HEK293 (cell line): ENCODE results near the gene ACAA2.

Experiments used
- BCL11A ChIP-seq: fragments of 450-650 bp; formaldehyde crosslinking; IDR thresholded peaks from 2 replicates; pipeline ENCODE4 v1.5.1; 2016; ENCODE audit warnings: low read depth, missing biosample characterization, missing genetic modification characterization
- GLI2 ChIP-seq: fragments of 450-650 bp; formaldehyde crosslinking; IDR thresholded peaks from 2 replicates; pipeline ENCODE4; 2017; ENCODE audit warnings: missing biosample characterization, missing genetic modification characterization, low read depth, borderline replicate concordance
- GLI4 ChIP-seq: fragments of 450-650 bp; formaldehyde crosslinking; IDR thresholded peaks from 2 replicates; pipeline ENCODE4 v1.5.1; 2016; ENCODE audit warnings: missing biosample characterization, missing genetic modification characterization
- GLIS1 ChIP-seq: fragments of 450-650 bp; formaldehyde crosslinking; IDR thresholded peaks from 2 replicates; pipeline ENCODE4 v1.5.1; 2016; ENCODE audit warnings: missing biosample characterization, missing genetic modification characterization
- HOXD13 ChIP-seq: sonication (generic); formaldehyde crosslinking; IDR thresholded peaks from 2 replicates; pipeline ENCODE4 v1.8.0; 2022; ENCODE audit warnings: missing genetic modification reagents, borderline replicate concordance
- SCRT2 ChIP-seq: fragments of 450-650 bp; formaldehyde crosslinking; IDR thresholded peaks from 2 replicates; pipeline ENCODE4 v1.5.1; 2016; ENCODE audit warnings: missing biosample characterization, missing genetic modification characterization
- SP7 ChIP-seq: fragments of 450-650 bp; formaldehyde crosslinking; IDR thresholded peaks from 2 replicates; pipeline ENCODE4 v1.5.1; 2016; ENCODE audit warnings: missing biosample characterization, missing genetic modification characterization
- TCF7L2 ChIP-seq: IDR thresholded peaks from 2 replicates; pipeline ENCODE4 v1.6.1; 2011; ENCODE audit warnings: low read depth, mild to moderate bottlenecking, inconsistent platforms, low read length, moderate library complexity, borderline replicate concordance
- ZFP3 ChIP-seq: fragments of 450-650 bp; formaldehyde crosslinking; IDR thresholded peaks from 2 replicates; pipeline ENCODE4 v1.5.1; 2016; ENCODE audit warnings: low read depth, missing biosample characterization, missing genetic modification characterization
- ZNF146 ChIP-seq: fragments of 450-650 bp; formaldehyde crosslinking; IDR thresholded peaks from 2 replicates; pipeline ENCODE4 v1.5.1; 2016; ENCODE audit warnings: missing biosample characterization, missing genetic modification characterization
- ZNF214 ChIP-seq: fragments of 450-650 bp; formaldehyde crosslinking; IDR thresholded peaks from 2 replicates; pipeline ENCODE4 v1.5.1; 2017; ENCODE audit warnings: missing biosample characterization, mild to moderate bottlenecking, missing genetic modification characterization, borderline replicate concordance
- ZNF324 ChIP-seq: fragments of 450-650 bp; formaldehyde crosslinking; IDR thresholded peaks from 2 replicates; pipeline ENCODE4 v1.5.1; 2016; ENCODE audit warnings: missing biosample characterization, missing genetic modification characterization
- ZNF335 ChIP-seq: fragments of 450-650 bp; formaldehyde crosslinking; conservative IDR thresholded peaks from 2 replicates; pipeline ENCODE4 v1.5.1; 2016; ENCODE audit warnings: missing biosample characterization, missing genetic modification characterization
- ZNF354C ChIP-seq: fragments of 450-650 bp; formaldehyde crosslinking; IDR thresholded peaks from 2 replicates; pipeline ENCODE4 v1.5.1; 2016; ENCODE audit warnings: missing biosample characterization, missing genetic modification characterization, low read depth, borderline replicate concordance
- ZNF433 ChIP-seq: fragments of 450-650 bp; formaldehyde crosslinking; IDR thresholded peaks from 2 replicates; pipeline ENCODE4 v1.5.1; 2016; ENCODE audit warnings: missing biosample characterization, missing genetic modification characterization, low read depth
- ZNF473 ChIP-seq: fragments of 450-650 bp; formaldehyde crosslinking; IDR thresholded peaks from 2 replicates; pipeline ENCODE4 v1.5.1; 2017; ENCODE audit warnings: missing biosample characterization, missing genetic modification characterization
- ZNF501 ChIP-seq: fragments of 450-650 bp; formaldehyde crosslinking; IDR thresholded peaks from 2 replicates; pipeline ENCODE4 v1.5.1; 2016; ENCODE audit warnings: missing biosample characterization, missing genetic modification characterization
- ZNF548 ChIP-seq: fragments of 450-650 bp; formaldehyde crosslinking; IDR thresholded peaks from 2 replicates; pipeline ENCODE4 v1.5.1; 2016; ENCODE audit warnings: missing biosample characterization, missing genetic modification characterization
- ZNF621 ChIP-seq: fragments of 450-650 bp; formaldehyde crosslinking; IDR thresholded peaks from 2 replicates; pipeline ENCODE4 v1.5.1; 2017; ENCODE audit warnings: missing biosample characterization, missing genetic modification characterization
- ZNF654 ChIP-seq: fragments of 450-650 bp; formaldehyde crosslinking; IDR thresholded peaks from 2 replicates; pipeline ENCODE4 v1.5.1; 2016; ENCODE audit warnings: low read depth, missing biosample characterization, missing genetic modification characterization
- ZXDB ChIP-seq: fragments of 450-650 bp; formaldehyde crosslinking; IDR thresholded peaks from 2 replicates; pipeline ENCODE4 v1.5.1; 2016; ENCODE audit warnings: missing biosample characterization, missing genetic modification characterization
- TF ChIP-seq, protein P1 (sequence below): fragments of 450-650 bp; formaldehyde crosslinking; IDR thresholded peaks from 2 replicates; pipeline ENCODE4 v1.5.1; 2016; ENCODE audit warnings: missing biosample characterization, missing genetic modification characterization
- TF ChIP-seq, protein P2 (sequence below): fragments of 450-650 bp; formaldehyde crosslinking; IDR thresholded peaks from 2 replicates; pipeline ENCODE4 v1.5.1; 2017; ENCODE audit warnings: missing biosample characterization, missing genetic modification characterization
- TF ChIP-seq, protein P3 (sequence below): fragments of 450-650 bp; formaldehyde crosslinking; IDR thresholded peaks from 2 replicates; pipeline ENCODE4 v1.5.1; 2017; ENCODE audit warnings: missing biosample characterization, missing genetic modification characterization
- TF ChIP-seq, protein P4 (sequence below): fragments of 450-650 bp; formaldehyde crosslinking; optimal IDR thresholded peaks from 2 replicates; pipeline ENCODE3; 2016; ENCODE audit warnings: missing biosample characterization, mild to moderate bottlenecking, missing genetic modification characterization
- TF ChIP-seq, protein P5 (sequence below): fragments of 450-650 bp; formaldehyde crosslinking; IDR thresholded peaks from 2 replicates; pipeline ENCODE4 v1.5.1; 2016; ENCODE audit warnings: missing biosample characterization, missing genetic modification characterization
- TF ChIP-seq, protein P6 (sequence below): fragments of 450-650 bp; formaldehyde crosslinking; IDR thresholded peaks from 2 replicates; pipeline ENCODE4 v1.5.1; 2016; ENCODE audit warnings: missing biosample characterization, missing genetic modification characterization
- TF ChIP-seq, protein P7 (sequence below): fragments of 450-650 bp; formaldehyde crosslinking; IDR thresholded peaks from 2 replicates; pipeline ENCODE4 v1.5.1; 2017; ENCODE audit warnings: missing biosample characterization, missing genetic modification characterization

ACAA2 gene

DNA sequence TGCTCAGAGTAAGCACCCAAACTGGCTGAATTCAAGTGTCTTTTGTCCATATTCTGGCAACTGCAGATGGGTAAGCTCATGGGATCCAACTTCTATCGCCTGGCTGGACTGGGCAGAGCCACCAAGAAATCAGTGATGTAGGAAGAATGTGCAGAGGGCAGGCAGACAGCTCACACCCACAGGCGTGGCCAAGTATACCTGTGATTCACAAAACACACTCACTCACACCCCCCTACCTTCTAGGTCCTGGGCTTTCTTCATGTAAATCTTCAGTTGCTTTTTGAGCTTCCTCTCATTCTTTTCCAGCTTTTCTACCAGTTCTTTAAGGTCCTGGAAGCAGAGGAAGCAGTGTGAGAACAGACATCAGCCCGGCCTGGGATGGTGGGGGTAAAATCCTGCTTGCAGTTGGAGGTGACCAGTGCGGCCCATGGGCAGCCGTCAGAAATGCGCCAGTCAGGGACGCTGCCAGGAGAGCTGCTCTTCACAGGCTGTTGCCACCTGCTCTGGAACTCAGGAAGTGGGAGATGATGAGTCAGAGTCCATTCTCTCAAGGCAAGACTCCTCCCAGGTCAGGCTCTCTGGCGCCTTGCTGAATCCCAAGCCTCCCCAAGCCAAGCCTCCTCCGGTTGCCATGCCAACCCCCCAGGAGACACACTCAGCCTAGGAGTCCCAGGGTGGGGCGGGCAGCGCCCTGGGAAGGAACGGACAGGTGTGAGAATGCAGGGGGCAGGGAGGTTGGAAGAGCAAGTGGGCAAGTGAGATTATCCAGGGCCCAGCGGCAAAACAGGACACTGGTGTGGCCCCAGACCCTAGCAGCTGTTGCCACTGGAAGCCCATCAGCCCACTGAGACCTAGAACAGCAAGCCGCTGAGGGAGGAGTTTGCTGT lies 36.2 kb upstream of the ACAA2 start (continued):
- TF ChIP-seq SP7 (tag by site-specific recombination), result 0 out of 2 replicates have a peak, but pooled peaks have one; percentile 56
- no peak for TF ChIP-seq ZNF473 (tag by site-specific recombination)
- TF ChIP-seq, protein P1, sequence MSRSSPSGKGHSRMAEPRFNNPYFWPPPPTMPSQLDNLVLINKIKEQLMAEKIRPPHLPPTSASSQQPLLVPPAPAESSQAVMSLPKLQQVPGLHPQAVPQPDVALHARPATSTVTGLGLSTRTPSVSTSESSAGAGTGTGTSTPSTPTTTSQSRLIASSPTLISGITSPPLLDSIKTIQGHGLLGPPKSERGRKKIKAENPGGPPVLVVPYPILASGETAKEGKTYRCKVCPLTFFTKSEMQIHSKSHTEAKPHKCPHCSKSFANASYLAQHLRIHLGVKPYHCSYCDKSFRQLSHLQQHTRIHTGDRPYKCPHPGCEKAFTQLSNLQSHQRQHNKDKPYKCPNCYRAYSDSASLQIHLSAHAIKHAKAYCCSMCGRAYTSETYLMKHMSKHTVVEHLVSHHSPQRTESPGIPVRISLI (tag by site-specific recombination), result no peak
- TF ChIP-seq, protein P2, sequence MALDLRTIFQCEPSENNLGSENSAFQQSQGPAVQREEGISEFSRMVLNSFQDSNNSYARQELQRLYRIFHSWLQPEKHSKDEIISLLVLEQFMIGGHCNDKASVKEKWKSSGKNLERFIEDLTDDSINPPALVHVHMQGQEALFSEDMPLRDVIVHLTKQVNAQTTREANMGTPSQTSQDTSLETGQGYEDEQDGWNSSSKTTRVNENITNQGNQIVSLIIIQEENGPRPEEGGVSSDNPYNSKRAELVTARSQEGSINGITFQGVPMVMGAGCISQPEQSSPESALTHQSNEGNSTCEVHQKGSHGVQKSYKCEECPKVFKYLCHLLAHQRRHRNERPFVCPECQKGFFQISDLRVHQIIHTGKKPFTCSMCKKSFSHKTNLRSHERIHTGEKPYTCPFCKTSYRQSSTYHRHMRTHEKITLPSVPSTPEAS (tag by site-specific recombination), result no peak
- TF ChIP-seq ZFP3, result no peak
- TF ChIP-seq ZNF214 (tag by site-specific recombination), result no peak
- TF ChIP-seq ZNF335 (tag by site-specific recombination), result no peak
- TF ChIP-seq, protein P3, sequence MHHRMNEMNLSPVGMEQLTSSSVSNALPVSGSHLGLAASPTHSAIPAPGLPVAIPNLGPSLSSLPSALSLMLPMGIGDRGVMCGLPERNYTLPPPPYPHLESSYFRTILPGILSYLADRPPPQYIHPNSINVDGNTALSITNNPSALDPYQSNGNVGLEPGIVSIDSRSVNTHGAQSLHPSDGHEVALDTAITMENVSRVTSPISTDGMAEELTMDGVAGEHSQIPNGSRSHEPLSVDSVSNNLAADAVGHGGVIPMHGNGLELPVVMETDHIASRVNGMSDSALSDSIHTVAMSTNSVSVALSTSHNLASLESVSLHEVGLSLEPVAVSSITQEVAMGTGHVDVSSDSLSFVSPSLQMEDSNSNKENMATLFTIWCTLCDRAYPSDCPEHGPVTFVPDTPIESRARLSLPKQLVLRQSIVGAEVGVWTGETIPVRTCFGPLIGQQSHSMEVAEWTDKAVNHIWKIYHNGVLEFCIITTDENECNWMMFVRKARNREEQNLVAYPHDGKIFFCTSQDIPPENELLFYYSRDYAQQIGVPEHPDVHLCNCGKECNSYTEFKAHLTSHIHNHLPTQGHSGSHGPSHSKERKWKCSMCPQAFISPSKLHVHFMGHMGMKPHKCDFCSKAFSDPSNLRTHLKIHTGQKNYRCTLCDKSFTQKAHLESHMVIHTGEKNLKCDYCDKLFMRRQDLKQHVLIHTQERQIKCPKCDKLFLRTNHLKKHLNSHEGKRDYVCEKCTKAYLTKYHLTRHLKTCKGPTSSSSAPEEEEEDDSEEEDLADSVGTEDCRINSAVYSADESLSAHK, result no peak
- no peak for TF ChIP-seq ZNF324 (tag by site-specific recombination)
- no peak for TF ChIP-seq ZNF621 (tag by site-specific recombination)
- peak; percentile 32; the same call in 1 of the 2 replicates for TF ChIP-seq SCRT2 (tag by site-specific recombination)
- TF ChIP-seq ZNF433, result no peak
- TF ChIP-seq GLI2, result no peak
- TF ChIP-seq, protein P4, sequence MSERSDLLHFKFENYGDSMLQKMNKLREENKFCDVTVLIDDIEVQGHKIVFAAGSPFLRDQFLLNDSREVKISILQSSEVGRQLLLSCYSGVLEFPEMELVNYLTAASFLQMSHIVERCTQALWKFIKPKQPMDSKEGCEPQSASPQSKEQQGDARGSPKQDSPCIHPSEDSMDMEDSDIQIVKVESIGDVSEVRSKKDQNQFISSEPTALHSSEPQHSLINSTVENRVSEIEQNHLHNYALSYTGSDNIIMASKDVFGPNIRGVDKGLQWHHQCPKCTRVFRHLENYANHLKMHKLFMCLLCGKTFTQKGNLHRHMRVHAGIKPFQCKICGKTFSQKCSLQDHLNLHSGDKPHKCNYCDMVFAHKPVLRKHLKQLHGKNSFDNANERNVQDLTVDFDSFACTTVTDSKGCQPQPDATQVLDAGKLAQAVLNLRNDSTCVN (tag by site-specific recombination), result no peak
- TF ChIP-seq, protein P5, sequence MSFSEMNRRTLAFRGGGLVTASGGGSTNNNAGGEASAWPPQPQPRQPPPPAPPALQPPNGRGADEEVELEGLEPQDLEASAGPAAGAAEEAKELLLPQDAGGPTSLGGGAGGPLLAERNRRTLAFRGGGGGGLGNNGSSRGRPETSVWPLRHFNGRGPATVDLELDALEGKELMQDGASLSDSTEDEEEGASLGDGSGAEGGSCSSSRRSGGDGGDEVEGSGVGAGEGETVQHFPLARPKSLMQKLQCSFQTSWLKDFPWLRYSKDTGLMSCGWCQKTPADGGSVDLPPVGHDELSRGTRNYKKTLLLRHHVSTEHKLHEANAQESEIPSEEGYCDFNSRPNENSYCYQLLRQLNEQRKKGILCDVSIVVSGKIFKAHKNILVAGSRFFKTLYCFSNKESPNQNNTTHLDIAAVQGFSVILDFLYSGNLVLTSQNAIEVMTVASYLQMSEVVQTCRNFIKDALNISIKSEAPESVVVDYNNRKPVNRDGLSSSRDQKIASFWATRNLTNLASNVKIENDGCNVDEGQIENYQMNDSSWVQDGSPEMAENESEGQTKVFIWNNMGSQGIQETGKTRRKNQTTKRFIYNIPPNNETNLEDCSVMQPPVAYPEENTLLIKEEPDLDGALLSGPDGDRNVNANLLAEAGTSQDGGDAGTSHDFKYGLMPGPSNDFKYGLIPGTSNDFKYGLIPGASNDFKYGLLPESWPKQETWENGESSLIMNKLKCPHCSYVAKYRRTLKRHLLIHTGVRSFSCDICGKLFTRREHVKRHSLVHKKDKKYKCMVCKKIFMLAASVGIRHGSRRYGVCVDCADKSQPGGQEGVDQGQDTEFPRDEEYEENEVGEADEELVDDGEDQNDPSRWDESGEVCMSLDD (tag by site-specific recombination), result no peak
- TF ChIP-seq BCL11A (tag by site-specific recombination), result no peak
- no peak for TF ChIP-seq ZNF354C
- no peak for TF ChIP-seq ZNF146 (tag by site-specific recombination)
- no peak for TF ChIP-seq HOXD13 (CRISPR knock-in tag)
- TF ChIP-seq, protein P6, sequence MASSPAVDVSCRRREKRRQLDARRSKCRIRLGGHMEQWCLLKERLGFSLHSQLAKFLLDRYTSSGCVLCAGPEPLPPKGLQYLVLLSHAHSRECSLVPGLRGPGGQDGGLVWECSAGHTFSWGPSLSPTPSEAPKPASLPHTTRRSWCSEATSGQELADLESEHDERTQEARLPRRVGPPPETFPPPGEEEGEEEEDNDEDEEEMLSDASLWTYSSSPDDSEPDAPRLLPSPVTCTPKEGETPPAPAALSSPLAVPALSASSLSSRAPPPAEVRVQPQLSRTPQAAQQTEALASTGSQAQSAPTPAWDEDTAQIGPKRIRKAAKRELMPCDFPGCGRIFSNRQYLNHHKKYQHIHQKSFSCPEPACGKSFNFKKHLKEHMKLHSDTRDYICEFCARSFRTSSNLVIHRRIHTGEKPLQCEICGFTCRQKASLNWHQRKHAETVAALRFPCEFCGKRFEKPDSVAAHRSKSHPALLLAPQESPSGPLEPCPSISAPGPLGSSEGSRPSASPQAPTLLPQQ (tag by site-specific recombination), result no peak
- TF ChIP-seq TCF7L2, result no peak
- TF ChIP-seq ZNF548, result no peak
- no peak for TF ChIP-seq ZNF501 (tag by site-specific recombination)
- TF ChIP-seq GLIS1 (tag by site-specific recombination), result peak; percentile 94
- no peak for TF ChIP-seq GLI4 (tag by site-specific recombination)
- TF ChIP-seq ZXDB (tag by site-specific recombination), result no peak
- TF ChIP-seq, protein P7, sequence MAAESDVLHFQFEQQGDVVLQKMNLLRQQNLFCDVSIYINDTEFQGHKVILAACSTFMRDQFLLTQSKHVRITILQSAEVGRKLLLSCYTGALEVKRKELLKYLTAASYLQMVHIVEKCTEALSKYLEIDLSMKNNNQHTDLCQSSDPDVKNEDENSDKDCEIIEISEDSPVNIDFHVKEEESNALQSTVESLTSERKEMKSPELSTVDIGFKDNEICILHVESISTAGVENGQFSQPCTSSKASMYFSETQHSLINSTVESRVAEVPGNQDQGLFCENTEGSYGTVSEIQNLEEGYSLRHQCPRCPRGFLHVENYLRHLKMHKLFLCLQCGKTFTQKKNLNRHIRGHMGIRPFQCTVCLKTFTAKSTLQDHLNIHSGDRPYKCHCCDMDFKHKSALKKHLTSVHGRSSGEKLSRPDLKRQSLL (tag by site-specific recombination), result no peak
- no peak for TF ChIP-seq ZNF654 (tag by site-specific recombination)
